ENCODE results near the gene PSMG2.

DNA sequence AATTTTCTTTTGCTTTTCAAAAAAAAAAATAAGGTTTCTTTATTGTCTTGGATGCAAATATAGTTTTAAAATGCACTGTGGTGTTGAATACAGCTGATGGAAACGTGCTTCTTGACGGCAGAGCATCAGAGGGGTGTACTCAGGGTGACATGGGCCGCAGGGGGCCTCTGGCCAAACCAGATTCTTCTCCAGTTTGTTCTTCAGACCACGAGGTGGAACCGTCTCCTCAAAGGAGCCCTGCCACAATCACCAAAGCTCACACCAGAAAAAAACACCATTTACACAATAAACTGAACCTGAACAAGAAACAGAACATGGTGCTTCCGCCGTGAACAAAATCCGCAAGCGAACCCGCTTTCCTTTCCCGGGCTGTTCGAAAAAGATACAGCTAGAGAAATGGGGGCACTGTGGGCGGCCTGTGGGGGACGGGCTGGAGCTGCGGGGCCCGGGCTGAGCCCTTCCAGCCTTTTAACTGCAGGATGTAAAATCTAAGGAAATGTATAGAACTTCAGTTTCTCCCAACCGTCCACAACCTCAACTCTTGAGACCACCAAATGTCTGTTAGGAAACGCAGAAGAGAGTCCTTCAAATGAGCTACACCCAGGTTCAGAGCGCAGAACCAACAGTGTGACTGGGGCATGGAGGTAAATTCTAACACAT, 34.5 kb downstream of the PSMG2 start:
- TF ChIP-seq SMC3 (conservative IDR thresholded peaks at IDR 0.05; ENCODE audit: poor library complexity), result no peak
- TF ChIP-seq, protein P1, sequence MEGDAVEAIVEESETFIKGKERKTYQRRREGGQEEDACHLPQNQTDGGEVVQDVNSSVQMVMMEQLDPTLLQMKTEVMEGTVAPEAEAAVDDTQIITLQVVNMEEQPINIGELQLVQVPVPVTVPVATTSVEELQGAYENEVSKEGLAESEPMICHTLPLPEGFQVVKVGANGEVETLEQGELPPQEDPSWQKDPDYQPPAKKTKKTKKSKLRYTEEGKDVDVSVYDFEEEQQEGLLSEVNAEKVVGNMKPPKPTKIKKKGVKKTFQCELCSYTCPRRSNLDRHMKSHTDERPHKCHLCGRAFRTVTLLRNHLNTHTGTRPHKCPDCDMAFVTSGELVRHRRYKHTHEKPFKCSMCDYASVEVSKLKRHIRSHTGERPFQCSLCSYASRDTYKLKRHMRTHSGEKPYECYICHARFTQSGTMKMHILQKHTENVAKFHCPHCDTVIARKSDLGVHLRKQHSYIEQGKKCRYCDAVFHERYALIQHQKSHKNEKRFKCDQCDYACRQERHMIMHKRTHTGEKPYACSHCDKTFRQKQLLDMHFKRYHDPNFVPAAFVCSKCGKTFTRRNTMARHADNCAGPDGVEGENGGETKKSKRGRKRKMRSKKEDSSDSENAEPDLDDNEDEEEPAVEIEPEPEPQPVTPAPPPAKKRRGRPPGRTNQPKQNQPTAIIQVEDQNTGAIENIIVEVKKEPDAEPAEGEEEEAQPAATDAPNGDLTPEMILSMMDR (IDR thresholded peaks at IDR 0.05; ENCODE audit: poor library complexity, severe bottlenecking), result no peak

All from neural cell (in vitro differentiated cells).